GM19397 (cell line): Measurements from ENCODE around the gene POLR2B.
"Not testable (repeated sequence)": the region's sequence is repeated elsewhere in the genome, so short reads cannot be mapped to it uniquely, and the experiment has no call there.

Source experiments
- ATAC-seq: cut with Tn5 transposase; IDR thresholded peaks from one replicate; pipeline ENCODE4 v1.9.1; 2021; ENCODE audit warnings: mild to moderate bottlenecking, moderate library complexity; ENCODE audit not compliant: unreplicated experiment

Gene POLR2B

GRCh38 chr4:56978750-56979303 lies at the start of gene POLR2B:
Gene POLR2B, plus strand, starts transcription at chr4:56978896. Its CDS starts 90 bp downstream, at chr4:56978986.
- peak; percentile 44 for ATAC-seq

- no peak for ATAC-seq
Measured at GRCh38 chr4:56930638-56931037, 48.1 kb upstream of the POLR2B start.

- ATAC-seq, result no peak
Measured at GRCh38 chr4:56931924-56932323, 46.8 kb upstream of the POLR2B start.

- no peak for ATAC-seq
Measured at GRCh38 chr4:56937262-56937661, 41.4 kb upstream of the POLR2B start.

GRCh38 chr4:56939826-56940225 lies 38.9 kb upstream of the POLR2B start:
- ATAC-seq, result not testable (repeated sequence)

GRCh38 chr4:56940403-56940802 lies 38.3 kb upstream of the POLR2B start:
- no peak for ATAC-seq

GRCh38 chr4:56940971-56941370 lies 37.7 kb upstream of the POLR2B start:
- ATAC-seq, result no peak

GRCh38 chr4:56941403-56941802 lies 37.3 kb upstream of the POLR2B start:
- no peak for ATAC-seq

- no peak for ATAC-seq
Measured at GRCh38 chr4:56953680-56954520, 24.8 kb upstream of the POLR2B start.

- no peak for ATAC-seq
Measured at GRCh38 chr4:56958111-56958517, 20.6 kb upstream of the POLR2B start.

- no peak for ATAC-seq
Measured at GRCh38 chr4:56959100-56959499, 19.6 kb upstream of the POLR2B start.

- no peak for ATAC-seq
Measured at GRCh38 chr4:56961107-56961500, 17.6 kb upstream of the POLR2B start.

- ATAC-seq, result no peak
Measured at GRCh38 chr4:56971383-56971782, 7.3 kb upstream of the POLR2B start.

GRCh38 chr4:56972389-56972788 lies 6.3 kb upstream of the POLR2B start:
- ATAC-seq, result no peak

GRCh38 chr4:56972809-56973208 lies 5.9 kb upstream of the POLR2B start:
- no peak for ATAC-seq

- no peak for ATAC-seq
Measured at GRCh38 chr4:56973336-56973735, 5.4 kb upstream of the POLR2B start.

- ATAC-seq, result no peak
Measured at GRCh38 chr4:56976283-56976836, 2.3 kb upstream of the POLR2B start.

GRCh38 chr4:56976837-56977320 lies 1.8 kb upstream of the POLR2B start:
- peak; percentile 32 for ATAC-seq

- ATAC-seq, result peak; percentile 87
Measured at GRCh38 chr4:56977321-56978012, 1.2 kb upstream of the POLR2B start, which contains the start of gene NOA1. Gene NOA1, minus strand, starts transcription at chr4:56977606. Its CDS starts 21 bp downstream, at chr4:56977585.

- no peak for ATAC-seq
Measured at GRCh38 chr4:56979421-56980072, 851 bp downstream of the POLR2B start.

GRCh38 chr4:56981795-56982201 lies 3.1 kb downstream of the POLR2B start:
- no peak for ATAC-seq
